GM12865 (cell line): ENCODE data around the gene PRR35.

Source experiments
- DNase-seq: peaks from one replicate; pipeline ENCODE4 v3.0.0; 2010; ENCODE audit warnings: low read depth
- H3K4me3 ChIP-seq: 2 replicates; pipeline ENCODE4 v1.5.1; 2011; ENCODE audit warnings: mild to moderate bottlenecking, low read depth, low read length, control low read depth
- TF ChIP-seq, protein P1 (sequence below): IDR thresholded peaks from 2 replicates; pipeline ENCODE4 v1.5.1; 2011; ENCODE audit warnings: low read length, control low read depth, low read depth, inconsistent platforms; ENCODE audit not compliant: insufficient read depth; ENCODE audit errors: missing control alignments

The PRR35 gene

GRCh38 chr16:534856-535445 is 25.2 kb upstream of the PRR35 start:
- no peak overlapping the region for H3K4me3 ChIP-seq
- DNase-seq = no peak
- TF ChIP-seq, protein P1, sequence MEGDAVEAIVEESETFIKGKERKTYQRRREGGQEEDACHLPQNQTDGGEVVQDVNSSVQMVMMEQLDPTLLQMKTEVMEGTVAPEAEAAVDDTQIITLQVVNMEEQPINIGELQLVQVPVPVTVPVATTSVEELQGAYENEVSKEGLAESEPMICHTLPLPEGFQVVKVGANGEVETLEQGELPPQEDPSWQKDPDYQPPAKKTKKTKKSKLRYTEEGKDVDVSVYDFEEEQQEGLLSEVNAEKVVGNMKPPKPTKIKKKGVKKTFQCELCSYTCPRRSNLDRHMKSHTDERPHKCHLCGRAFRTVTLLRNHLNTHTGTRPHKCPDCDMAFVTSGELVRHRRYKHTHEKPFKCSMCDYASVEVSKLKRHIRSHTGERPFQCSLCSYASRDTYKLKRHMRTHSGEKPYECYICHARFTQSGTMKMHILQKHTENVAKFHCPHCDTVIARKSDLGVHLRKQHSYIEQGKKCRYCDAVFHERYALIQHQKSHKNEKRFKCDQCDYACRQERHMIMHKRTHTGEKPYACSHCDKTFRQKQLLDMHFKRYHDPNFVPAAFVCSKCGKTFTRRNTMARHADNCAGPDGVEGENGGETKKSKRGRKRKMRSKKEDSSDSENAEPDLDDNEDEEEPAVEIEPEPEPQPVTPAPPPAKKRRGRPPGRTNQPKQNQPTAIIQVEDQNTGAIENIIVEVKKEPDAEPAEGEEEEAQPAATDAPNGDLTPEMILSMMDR = no peak

GRCh38 chr16:535446-536405 is 24.5 kb upstream of the PRR35 start:
- no peak for DNase-seq
- TF ChIP-seq, protein P1 = no peak
- H3K4me3 ChIP-seq = no peak overlapping the region

DNA sequence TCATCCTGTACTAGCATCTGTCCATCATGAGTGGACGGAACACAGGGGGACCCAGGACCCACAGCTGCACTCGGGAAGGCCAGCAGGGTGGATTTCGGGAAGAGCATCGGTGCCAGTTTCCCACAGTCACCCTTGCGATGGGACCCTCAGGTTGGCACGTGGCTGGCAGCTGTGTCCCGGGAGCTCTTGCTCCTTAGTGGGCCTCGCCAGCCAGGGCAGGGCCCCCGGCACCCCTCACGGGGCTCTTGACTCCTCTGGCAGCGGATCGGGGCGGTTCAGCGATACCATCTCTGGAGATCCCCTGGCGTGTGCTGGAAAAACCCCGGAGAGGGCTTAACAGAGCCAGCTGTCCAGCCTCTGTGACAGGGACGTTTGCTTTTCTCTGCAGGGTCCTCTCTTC is 23.4 kb upstream of the PRR35 start:
- no peak for DNase-seq
- TF ChIP-seq, protein P1 = no peak
- no peak overlapping the region for H3K4me3 ChIP-seq

DNA sequence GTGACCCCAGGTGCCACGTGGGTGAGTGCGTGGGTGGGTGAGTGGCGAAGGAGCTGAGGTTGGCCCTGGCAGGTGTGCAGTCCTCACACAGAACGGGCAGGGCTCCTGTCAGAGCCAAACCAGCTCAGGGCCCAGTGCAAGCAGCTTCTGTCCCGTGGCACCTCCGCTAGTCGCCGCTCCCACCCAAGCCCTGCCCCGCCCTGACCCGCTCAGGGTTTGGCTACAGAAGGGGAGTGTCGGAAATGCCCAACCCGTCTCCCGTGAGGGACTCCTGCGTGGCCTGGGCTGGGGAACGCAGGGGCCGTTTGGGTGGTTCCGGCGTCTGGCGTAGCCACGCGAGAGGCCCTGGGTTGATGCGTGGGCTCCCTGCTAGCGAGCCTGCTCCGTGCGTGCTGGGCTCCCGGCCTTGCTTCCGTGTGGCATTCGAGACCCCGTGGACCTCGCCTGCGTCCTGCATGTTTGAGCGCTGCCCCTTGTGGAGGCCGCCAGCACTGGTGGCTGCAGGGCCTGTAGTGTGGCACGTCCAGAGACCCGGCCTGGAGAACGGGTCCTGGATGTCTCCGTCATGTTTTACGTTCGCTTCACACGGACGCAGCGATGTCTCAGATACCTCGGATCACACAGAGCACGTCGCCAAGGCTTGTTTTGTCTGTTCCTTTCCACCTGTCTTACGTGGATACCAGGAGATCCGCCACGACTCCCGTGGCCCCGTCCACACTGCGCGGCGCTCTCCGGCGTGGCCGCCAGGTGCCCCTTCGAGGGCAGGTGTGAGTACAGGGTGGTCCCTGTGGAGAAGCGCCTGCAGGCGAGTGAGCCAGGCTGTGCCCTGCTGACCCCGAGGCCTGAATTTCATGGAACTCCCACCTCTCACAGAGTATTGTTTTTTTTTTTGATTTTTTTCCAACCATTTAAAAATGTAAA is 22.5 kb upstream of the PRR35 start:
- TF ChIP-seq, protein P1 = no peak
- DNase-seq = no peak
- no peak overlapping the region for H3K4me3 ChIP-seq

DNA sequence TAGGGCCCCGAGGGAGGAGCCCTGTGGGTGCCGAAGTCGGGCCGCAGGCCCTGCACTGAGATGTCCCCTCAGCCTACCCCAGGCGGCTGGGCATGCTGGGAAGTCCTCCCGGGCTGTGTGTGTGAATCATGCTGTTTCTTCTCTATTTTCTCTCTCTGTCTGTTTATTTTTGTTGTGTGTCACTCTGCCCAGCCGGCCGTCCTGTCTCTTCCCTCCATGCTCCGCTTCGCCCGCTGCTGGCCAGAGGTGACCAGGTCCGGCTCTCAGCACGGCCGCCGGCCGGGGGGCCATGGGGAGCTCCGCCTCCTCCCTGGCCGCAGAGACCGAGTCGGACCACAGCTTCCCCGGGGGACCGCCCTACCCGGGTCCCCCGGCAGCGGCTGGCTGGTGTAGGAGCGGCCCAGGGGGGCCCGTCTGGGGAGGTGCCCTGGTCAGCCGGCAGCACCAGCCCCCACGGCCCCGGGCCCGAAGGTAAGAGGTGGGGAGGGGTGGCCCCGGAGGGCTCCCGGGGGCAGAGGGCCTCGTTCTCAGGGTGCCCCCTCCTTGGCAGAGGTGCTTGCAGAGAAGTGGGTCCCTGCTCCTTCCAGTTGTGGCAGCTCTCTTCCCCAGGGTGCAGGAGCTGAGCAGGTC is 20.2 kb upstream of the PRR35 start:
- TF ChIP-seq, protein P1 = no peak
- no peak for DNase-seq
- H3K4me3 ChIP-seq = no peak overlapping the region

- DNase-seq = no peak
- TF ChIP-seq, protein P1 = no peak
- no peak overlapping the region for H3K4me3 ChIP-seq
Measured at GRCh38 chr16:540645-541340, 19.4 kb upstream of the PRR35 start.
